Measurements from ENCODE around the gene TGFBR3.

The TGFBR3 gene

GRCh38 chr1:91879733-91880132, 6.2 kb downstream of the TGFBR3 start:
- no peaks in the 10 kb centered on the region for H3K9me3 ChIP-seq (ENCODE audit: insufficient read depth, low read depth, low read length)
- H3K27ac ChIP-seq (ENCODE audit: low read length) = no peak overlapping the region
- H3K4me1 ChIP-seq (ENCODE audit: insufficient read depth, low read length) = no peaks in the 10 kb centered on the region
- H3K36me3 ChIP-seq (ENCODE audit: insufficient read depth, low read depth, low read length) = no peaks in the 10 kb centered on the region
- peaks cover 17% of the 10 kb centered on the region for H3K27me3 ChIP-seq (ENCODE audit: insufficient read depth, low read length)
- H3K4me3 ChIP-seq (ENCODE audit: low read length) = no peak overlapping the region
- H3K9ac ChIP-seq (ENCODE audit: low read depth, low read length) = no peak overlapping the region

- H3K4me3 ChIP-seq (ENCODE audit: low read length) = no peak overlapping the region
- no peaks in the 10 kb centered on the region for H3K4me1 ChIP-seq (ENCODE audit: insufficient read depth, low read length)
- H3K27ac ChIP-seq (ENCODE audit: low read length) = no peak overlapping the region
- H3K36me3 ChIP-seq (ENCODE audit: insufficient read depth, low read depth, low read length) = no peaks in the 10 kb centered on the region
- no peak overlapping the region for H3K9ac ChIP-seq (ENCODE audit: low read depth, low read length)
- no peaks in the 10 kb centered on the region for H3K27me3 ChIP-seq (ENCODE audit: insufficient read depth, low read length)
- no peaks in the 10 kb centered on the region for H3K9me3 ChIP-seq (ENCODE audit: insufficient read depth, low read depth, low read length)
Measured at GRCh38 chr1:91877574-91878208, 8.3 kb downstream of the TGFBR3 start.

GRCh38 chr1:91876781-91877573, 9.0 kb downstream of the TGFBR3 start:
- H3K4me3 ChIP-seq (ENCODE audit: low read length) = no peak overlapping the region
- no peak overlapping the region for H3K27ac ChIP-seq (ENCODE audit: low read length)
- no peaks in the 10 kb centered on the region for H3K36me3 ChIP-seq (ENCODE audit: insufficient read depth, low read depth, low read length)
- no peak overlapping the region for H3K9ac ChIP-seq (ENCODE audit: low read depth, low read length)
- no peaks in the 10 kb centered on the region for H3K9me3 ChIP-seq (ENCODE audit: insufficient read depth, low read depth, low read length)
- H3K4me1 ChIP-seq (ENCODE audit: insufficient read depth, low read length) = no peaks in the 10 kb centered on the region
- H3K27me3 ChIP-seq (ENCODE audit: insufficient read depth, low read length) = no peaks in the 10 kb centered on the region

GRCh38 chr1:91876040-91876470, 9.9 kb downstream of the TGFBR3 start:
- H3K27ac ChIP-seq (ENCODE audit: low read length) = no peak overlapping the region
- H3K36me3 ChIP-seq (ENCODE audit: insufficient read depth, low read depth, low read length) = no peaks in the 10 kb centered on the region
- H3K9ac ChIP-seq (ENCODE audit: low read depth, low read length) = no peak overlapping the region
- H3K9me3 ChIP-seq (ENCODE audit: insufficient read depth, low read depth, low read length) = no peaks in the 10 kb centered on the region
- H3K27me3 ChIP-seq (ENCODE audit: insufficient read depth, low read length) = no peaks in the 10 kb centered on the region
- no peaks in the 10 kb centered on the region for H3K4me1 ChIP-seq (ENCODE audit: insufficient read depth, low read length)
- H3K4me3 ChIP-seq (ENCODE audit: low read length) = no peak overlapping the region

- Histone ChIP-seq H3K4me1 (ENCODE audit: insufficient read depth, low read length) (no peaks in the 10 kb centered on the region), H3K9me3 (ENCODE audit: insufficient read depth, low read depth, low read length) (no peaks in the 10 kb centered on the region), H3K36me3 (ENCODE audit: insufficient read depth, low read depth, low read length) (no peaks in the 10 kb centered on the region), H3K27me3 (ENCODE audit: insufficient read depth, low read length) (no peaks in the 10 kb centered on the region), H3K9ac (ENCODE audit: low read depth, low read length) (no peak overlapping the region), H3K27ac (ENCODE audit: low read length) (no peak overlapping the region), H3K4me3 (ENCODE audit: low read length) (no peak overlapping the region)
Measured at GRCh38 chr1:91874167-91874566, 11.8 kb downstream of the TGFBR3 start.

GRCh38 chr1:91872559-91873081, 13.3 kb downstream of the TGFBR3 start:
- H3K27me3 ChIP-seq (ENCODE audit: insufficient read depth, low read length) = no peaks in the 10 kb centered on the region
- H3K36me3 ChIP-seq (ENCODE audit: insufficient read depth, low read depth, low read length) = no peaks in the 10 kb centered on the region
- H3K4me3 ChIP-seq (ENCODE audit: low read length) = no peak overlapping the region
- no peak overlapping the region for H3K9ac ChIP-seq (ENCODE audit: low read depth, low read length)
- no peak overlapping the region for H3K27ac ChIP-seq (ENCODE audit: low read length)
- no peaks in the 10 kb centered on the region for H3K9me3 ChIP-seq (ENCODE audit: insufficient read depth, low read depth, low read length)
- no peaks in the 10 kb centered on the region for H3K4me1 ChIP-seq (ENCODE audit: insufficient read depth, low read length)

GRCh38 chr1:91872000-91872399, 14.0 kb downstream of the TGFBR3 start:
- Histone ChIP-seq H3K9ac (ENCODE audit: low read depth, low read length) (no peak overlapping the region), H3K9me3 (ENCODE audit: insufficient read depth, low read depth, low read length) (no peaks in the 10 kb centered on the region), H3K27me3 (ENCODE audit: insufficient read depth, low read length) (no peaks in the 10 kb centered on the region), H3K4me1 (ENCODE audit: insufficient read depth, low read length) (no peaks in the 10 kb centered on the region), H3K36me3 (ENCODE audit: insufficient read depth, low read depth, low read length) (no peaks in the 10 kb centered on the region), H3K4me3 (ENCODE audit: low read length) (no peak overlapping the region), H3K27ac (ENCODE audit: low read length) (no peak overlapping the region)

- no peak overlapping the region for H3K9ac ChIP-seq (ENCODE audit: low read depth, low read length)
- H3K27ac ChIP-seq (ENCODE audit: low read length) = no peak overlapping the region
- no peaks in the 10 kb centered on the region for H3K4me1 ChIP-seq (ENCODE audit: insufficient read depth, low read length)
- H3K27me3 ChIP-seq (ENCODE audit: insufficient read depth, low read length) = no peaks in the 10 kb centered on the region
- no peaks in the 10 kb centered on the region for H3K9me3 ChIP-seq (ENCODE audit: insufficient read depth, low read depth, low read length)
- H3K36me3 ChIP-seq (ENCODE audit: insufficient read depth, low read depth, low read length) = no peaks in the 10 kb centered on the region
- no peak overlapping the region for H3K4me3 ChIP-seq (ENCODE audit: low read length)
Measured at GRCh38 chr1:91870322-91870721, 15.6 kb downstream of the TGFBR3 start.

- no peak overlapping the region for H3K4me3 ChIP-seq (ENCODE audit: low read length)
- no peaks in the 10 kb centered on the region for H3K9me3 ChIP-seq (ENCODE audit: insufficient read depth, low read depth, low read length)
- H3K27me3 ChIP-seq (ENCODE audit: insufficient read depth, low read length) = no peaks in the 10 kb centered on the region
- no peaks in the 10 kb centered on the region for H3K4me1 ChIP-seq (ENCODE audit: insufficient read depth, low read length)
- H3K9ac ChIP-seq (ENCODE audit: low read depth, low read length) = no peak overlapping the region
- no peaks in the 10 kb centered on the region for H3K36me3 ChIP-seq (ENCODE audit: insufficient read depth, low read depth, low read length)
- H3K27ac ChIP-seq (ENCODE audit: low read length) = no peak overlapping the region
Measured at GRCh38 chr1:91866425-91866824, 19.5 kb downstream of the TGFBR3 start.

- H3K36me3 ChIP-seq (ENCODE audit: insufficient read depth, low read depth, low read length) = no peaks in the 10 kb centered on the region
- no peak overlapping the region for H3K9ac ChIP-seq (ENCODE audit: low read depth, low read length)
- no peaks in the 10 kb centered on the region for H3K9me3 ChIP-seq (ENCODE audit: insufficient read depth, low read depth, low read length)
- no peaks in the 10 kb centered on the region for H3K27me3 ChIP-seq (ENCODE audit: insufficient read depth, low read length)
- no peak overlapping the region for H3K27ac ChIP-seq (ENCODE audit: low read length)
- H3K4me1 ChIP-seq (ENCODE audit: insufficient read depth, low read length) = no peaks in the 10 kb centered on the region
- H3K4me3 ChIP-seq (ENCODE audit: low read length) = no peak overlapping the region
Measured at GRCh38 chr1:91864017-91864700, 21.8 kb downstream of the TGFBR3 start.

- Histone ChIP-seq H3K27ac (ENCODE audit: low read length) (no peak overlapping the region), H3K4me1 (ENCODE audit: insufficient read depth, low read length) (no peaks in the 10 kb centered on the region), H3K4me3 (ENCODE audit: low read length) (no peak overlapping the region), H3K9me3 (ENCODE audit: insufficient read depth, low read depth, low read length) (no peaks in the 10 kb centered on the region), H3K27me3 (ENCODE audit: insufficient read depth, low read length) (no peaks in the 10 kb centered on the region), H3K36me3 (ENCODE audit: insufficient read depth, low read depth, low read length) (no peaks in the 10 kb centered on the region), H3K9ac (ENCODE audit: low read depth, low read length) (no peak overlapping the region)
Measured at GRCh38 chr1:91863498-91863897, 22.5 kb downstream of the TGFBR3 start.
